NCI-H748 treated with DMSO at 0.1 percent for 48 hours (cell line): ENCODE results near the gene ERG.

Experiments
- DNase-seq: peaks from one replicate; lab custom pipeline; 2025; lab: John Stamatoyannopoulos, UW

The ERG gene

DNA sequence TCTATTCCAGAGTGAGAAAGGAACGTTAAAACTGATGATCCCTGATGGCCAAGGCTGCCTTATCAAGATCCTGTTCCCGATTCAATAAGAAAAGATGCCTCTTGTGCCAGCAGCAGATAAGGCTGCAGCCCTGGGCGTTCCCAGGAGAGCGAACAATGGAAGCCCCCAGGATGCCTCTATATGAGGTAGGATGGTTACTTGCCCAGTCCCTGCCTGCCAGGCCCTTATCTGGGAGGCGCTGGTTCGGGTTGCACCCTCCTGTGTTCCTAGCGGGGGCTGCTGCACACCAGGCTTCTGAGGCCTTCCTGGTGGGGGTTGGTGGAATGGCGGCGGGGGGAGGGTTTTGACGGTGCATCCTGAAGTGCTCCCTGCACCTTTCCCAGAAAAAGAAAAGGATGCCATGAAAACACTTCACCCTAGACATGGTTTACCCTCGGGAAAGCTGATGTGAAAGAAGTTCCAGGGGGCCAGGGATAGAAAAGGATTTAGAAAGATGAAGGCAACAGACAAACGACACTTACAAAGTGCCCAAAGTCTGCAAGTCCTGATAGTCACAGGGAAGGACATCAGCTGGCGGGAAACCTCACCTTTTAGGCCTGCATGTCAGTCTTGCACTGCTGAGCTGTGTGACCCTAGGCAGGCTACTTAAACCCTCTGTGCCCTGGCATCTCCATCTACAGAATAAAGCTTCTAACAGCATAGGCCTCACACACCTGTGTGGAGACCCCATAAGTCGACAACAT is 141.2 kb downstream of the ERG start:
- no peak for DNase-seq

DNA sequence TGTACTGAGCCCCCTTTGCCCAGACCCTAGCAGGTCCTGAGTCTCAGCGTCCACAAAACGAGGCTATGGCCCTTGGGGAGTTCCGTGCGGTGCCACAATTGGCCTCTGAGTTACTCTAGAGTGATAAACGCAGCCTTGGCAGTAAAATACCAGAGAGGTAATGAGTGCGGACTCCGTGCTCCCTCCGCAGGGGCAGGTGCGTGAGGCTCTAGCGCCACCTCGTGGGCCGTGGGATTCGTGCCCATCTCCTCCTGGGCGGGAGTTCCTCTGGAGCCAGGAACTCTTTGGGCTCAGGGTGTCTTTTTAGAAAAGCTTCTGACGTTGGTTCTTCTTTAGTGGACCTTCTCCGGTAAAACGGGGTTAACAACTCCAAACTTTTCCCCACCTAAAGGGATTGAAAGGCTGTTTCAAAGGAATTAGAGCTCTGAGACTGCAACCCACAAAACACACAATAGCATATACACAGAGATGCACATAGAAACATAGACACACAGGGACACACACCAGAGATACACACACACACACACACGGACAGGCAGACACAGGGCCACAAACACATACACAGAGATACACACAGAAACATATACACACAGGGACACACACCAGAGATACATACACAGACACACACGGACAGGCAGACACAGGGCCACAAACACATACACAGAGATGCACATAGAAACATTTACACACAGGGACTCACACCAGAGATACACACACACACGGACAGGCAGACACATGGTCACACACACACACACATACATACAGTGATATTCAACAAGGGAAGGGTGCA is 142.1 kb downstream of the ERG start:
- DNase-seq: peak; percentile 56

DNA sequence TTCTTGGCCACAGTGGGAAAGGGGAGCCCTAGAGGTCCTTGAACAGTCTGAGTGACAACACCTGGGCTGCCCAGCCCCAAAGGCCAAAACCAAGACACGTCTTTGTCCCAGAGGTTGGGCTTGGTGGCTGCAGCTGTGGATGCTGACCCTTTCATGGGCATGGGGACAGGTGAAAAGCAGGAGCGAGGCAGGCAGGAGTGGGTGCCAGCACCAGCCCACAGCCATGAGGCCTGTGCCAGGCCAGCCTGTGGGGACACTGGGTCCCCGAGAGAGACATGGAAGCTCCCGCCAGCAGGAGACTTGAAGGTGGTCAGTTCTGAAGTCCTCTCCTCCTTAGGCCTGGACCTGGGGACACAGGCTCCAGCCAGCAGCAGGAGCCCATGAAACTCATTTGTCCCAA is 142.9 kb downstream of the ERG start:
- no peak for DNase-seq

DNA sequence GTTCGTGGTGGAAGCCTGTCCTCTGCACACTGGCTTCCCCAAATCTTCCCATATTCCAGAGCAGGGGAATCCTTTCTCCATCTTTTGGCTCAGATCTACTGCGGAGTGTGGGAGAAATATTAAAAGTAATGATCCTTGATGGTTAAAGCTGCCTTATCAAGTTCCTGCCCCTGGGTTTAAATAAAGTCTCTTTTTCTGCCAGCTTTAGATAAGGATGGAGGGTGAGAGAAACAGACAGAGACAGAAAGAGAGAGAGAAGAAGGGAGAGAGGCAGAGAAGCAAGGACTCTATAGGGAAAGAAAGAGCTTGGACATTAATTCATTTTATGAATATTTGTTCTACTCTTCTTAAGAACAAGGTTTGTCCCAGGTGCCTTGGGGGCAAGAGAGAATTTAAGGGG is 143.5 kb downstream of the ERG start:
- DNase-seq: no peak

DNA sequence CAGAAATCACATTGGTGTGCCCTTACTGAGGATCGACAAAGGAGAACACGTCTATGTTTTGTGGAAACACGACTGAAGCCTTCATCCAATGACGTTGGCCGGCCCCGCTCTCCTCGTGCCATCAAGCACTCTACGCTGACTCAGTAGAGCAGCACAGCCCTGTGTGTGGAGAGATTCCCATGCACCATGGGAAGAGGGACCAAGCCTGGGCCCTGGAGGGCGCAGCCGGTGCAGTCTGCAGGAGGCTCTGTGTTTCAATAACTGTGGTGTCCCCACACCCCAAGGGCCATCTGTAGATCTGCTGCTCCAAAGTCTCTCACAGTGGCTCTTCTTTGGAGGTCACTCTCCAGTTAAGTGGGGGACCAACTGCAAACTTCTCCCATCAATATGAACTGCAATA is 144.0 kb downstream of the ERG start:
- no peak for DNase-seq

DNA sequence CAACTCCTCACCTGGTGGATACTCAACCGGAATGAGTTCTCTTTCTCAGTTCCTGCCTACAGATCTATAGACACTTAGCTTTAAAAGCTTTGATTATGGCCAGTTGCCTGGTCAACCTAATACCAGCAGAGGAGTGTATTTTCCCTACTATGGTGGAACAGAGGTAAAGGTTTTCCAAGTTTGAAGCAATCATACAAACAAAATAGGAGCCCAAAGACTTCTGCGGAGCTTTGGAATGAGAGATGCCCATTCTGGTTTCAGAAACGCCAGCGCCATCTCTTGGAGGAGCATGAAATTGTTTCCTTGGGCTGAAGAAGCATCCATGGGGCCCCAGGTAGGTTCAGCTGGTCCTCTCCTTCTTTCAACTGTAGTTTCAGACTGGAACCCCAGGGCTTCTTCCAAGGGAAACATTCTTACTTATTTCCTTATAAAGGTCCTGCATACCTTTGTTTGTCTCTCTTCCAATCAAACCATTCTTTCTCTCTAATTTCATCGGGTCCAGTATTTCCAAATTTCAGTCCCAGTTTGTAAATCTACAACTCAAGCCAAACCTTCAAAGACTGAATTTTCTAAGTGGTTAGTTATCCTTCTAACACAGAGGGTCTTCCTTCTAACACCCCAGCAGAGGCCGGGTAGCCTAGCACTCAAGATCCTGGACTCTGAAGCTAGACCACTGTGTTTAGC is 145.6 kb downstream of the ERG start:
- peak; percentile 43 for DNase-seq

DNA sequence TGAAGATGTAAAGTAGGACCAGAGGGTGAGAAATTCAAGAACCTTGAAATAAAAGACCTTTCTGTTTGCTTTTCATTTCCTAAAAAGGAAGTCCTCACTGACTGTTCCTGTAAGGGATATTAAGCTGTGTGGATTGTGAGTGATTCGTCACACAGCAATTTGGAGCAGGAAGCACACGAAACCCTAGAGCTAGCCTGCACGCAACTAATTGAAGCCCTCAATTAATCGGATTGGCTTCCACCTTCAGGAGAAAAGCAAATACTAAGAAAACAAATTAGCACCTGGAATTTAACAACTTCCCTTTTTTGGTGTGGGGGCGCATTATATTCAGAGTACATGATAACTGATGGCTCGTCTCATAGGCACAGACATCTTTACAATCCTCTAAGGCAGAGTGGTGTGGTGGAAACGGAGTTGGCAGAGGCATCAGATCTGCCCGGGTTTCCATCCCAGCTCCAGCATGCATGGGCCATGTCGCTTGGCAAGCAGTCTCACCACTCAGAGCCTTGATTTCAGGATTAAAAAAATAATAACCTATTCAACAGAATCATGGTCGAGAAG is 146.2 kb downstream of the ERG start:
- peak; percentile 41 for DNase-seq

DNA sequence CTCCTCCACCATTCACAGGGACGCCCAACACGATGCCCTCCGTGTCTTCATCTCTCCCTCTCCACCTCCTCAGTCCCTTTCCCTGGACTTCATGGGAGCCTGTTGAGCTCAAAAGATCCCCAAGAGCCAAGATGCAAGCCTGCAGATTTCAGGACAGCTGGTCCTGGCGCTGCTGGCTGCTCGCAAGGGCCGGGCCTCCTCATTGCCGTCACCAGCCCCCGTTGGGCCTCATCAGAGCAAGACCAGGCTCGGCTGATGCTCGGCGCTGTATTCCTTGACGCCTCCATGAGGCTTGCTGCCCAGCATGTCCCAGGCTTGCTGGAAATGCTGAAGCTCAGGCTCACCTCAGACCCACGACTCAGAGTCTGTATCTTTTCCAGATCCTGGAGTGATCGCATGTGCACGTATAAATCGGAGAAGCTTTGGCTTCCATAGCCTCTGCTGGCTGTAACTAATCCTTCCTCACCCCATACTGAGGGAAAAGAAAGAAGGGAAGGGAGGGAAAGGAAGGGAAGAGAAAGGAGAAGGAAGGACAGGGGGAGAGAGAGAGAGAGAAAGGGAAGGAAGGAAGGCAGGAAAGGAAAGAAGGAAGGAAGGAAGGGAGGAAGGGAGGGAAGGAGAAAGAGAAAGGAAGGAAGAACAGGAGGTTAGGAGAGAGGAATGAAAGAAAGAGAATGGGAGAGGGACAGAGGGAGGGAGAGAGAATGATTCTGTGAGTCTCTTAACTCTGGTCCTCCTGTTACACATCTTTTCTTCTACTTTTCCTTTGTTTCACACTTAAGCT is 146.9 kb downstream of the ERG start:
- no peak for DNase-seq

DNA sequence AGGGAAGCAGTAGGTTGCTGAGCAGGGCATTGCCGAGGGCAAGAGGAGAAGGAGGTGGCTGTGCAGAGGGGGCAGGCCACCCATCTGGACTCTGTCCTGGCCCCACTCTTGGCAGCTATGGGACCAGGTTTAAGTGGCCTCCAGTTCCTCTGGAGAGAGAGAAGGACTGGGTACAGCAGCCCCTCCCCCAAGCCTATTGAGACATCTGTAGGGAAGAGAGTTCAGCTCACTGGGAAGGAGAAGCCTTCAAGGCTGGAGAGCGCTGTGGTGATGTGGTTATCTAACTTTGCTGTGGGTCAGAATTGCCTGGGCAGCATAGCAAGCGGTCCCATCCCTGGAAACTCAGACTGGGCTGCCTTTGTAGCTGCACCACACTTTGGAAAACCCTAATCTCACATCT is 147.6 kb downstream of the ERG start:
- no peak for DNase-seq

DNA sequence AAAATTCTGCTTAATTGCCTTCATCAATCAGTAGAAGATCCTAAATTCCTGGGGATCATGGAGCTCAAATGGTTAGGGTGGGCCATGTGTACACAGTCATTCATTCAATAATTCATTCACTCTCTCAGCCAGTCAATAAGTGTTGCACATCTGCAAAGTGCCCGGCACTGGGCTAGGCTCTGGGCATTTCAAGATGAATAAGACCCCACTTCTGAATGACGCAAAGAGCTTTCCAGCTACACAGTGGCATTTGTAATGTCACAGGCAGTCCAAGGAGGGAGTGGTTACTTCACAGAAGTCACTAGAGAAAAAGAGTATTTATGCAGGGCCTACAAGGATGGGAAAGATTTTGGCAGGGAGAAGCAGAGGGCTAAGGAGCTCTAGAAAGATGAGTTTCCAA is 148.3 kb downstream of the ERG start:
- no peak for DNase-seq

DNA sequence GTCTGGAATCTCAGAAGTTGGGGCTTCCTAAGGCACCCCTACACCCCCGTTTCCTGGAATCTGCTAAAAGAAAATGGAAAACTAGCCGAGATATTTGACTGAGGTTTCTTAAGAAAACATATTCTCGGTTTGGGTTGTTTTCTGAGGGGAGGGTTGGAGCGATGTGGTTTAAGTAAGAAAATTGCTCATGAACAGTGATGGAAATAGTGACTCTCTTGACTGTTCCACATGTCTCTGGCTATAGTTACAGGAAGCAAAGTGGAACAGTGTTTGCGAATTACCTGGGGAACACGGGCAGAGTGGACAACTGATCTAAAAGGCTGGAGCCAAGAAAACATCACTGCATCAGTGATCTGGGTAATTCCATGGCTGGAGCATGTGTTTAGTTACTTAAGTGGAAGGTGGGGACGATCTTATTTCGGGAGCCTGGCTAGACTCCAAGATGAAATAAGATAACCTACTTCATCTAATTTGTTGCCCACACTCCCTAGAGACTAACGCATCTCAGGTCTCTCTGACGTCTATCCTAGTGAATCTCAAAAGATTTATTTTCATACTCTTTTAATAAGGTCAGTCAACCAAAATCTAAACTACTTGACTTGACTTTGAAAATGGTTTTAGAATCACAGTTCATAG is 149.0 kb downstream of the ERG start:
- DNase-seq: no peak

DNA sequence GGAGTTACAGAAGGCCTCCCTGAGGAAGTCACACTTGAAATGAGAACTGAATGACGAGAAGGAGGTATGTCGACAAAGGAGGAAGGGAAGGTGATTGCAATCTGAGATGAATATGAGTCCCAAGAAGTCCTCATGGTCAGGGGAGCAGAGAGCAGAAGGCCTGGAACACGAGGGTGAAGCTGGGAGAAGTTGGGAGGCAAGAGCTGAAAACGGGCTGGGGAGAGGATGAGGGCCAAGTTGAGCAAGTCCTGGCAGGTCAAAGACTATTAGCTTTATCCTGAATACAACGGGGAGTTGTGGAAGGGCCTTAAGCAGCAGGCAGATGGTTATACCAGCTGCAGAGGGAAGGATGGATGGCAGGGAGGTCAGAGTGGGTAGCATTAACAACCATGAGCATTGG is 152.0 kb downstream of the ERG start:
- DNase-seq: no peak

DNA sequence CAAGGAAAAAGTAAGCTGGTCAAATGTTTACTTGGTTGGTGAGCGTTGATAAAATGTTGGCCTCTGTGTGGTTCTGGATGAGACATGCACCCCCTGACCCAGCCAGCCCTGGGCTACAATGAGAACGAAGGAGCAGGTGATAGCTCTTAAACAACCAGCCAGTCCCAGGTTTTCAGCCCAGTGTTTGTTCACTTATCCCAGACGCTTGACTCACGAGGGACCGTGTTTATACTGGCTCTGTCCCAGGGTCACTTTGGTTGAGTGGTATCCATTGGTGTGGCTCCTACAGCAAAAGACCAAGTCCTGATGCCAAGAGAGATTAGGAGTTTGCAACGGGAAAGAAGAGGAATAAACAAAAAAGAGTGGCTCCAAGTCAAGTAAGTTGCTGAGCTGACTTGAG is 154.6 kb downstream of the ERG start:
- DNase-seq: peak; percentile 6

DNA sequence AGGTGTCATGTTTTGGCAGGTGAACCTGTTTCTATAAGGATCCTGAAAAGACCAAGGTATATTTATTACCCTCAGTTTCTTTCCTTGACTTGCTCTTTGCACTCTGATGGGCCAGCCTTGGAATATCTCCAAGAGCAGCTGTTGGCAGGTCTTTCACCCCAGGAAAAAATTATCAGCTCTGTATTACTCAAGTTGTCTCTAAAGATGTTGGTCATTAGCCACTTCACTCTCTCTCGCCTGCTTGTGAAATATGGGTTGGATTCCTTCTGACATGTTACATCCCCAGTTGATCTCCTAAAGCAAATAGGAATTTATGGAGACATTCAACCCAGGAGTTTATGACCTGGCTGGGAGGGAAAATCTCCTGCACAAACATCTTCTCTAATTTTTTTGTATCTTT is 155.5 kb downstream of the ERG start:
- DNase-seq: no peak

DNA sequence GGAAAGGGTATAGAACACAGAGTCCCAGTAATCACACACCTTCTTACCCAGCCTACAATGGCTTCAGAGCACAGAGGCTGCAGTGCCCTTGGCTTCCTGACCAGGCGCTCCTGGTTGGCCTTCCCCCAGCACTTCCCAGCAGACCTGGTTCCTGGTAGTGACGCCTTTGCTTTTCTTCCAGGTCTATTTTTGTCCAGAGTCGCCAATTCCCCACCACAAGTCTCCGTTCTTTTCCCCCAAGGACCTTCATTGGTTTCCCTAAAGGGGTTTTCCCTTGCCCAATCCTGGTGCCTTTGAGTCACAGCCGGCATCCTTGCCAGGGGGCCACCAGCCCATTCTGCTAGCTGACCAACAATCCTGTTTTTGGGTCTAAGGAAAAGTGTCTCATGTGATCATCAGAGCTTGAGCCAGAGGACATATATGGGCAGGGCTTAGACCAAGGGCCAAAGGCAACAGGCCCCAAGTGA is 156.7 kb downstream of the ERG start:
- DNase-seq: no peak

DNA sequence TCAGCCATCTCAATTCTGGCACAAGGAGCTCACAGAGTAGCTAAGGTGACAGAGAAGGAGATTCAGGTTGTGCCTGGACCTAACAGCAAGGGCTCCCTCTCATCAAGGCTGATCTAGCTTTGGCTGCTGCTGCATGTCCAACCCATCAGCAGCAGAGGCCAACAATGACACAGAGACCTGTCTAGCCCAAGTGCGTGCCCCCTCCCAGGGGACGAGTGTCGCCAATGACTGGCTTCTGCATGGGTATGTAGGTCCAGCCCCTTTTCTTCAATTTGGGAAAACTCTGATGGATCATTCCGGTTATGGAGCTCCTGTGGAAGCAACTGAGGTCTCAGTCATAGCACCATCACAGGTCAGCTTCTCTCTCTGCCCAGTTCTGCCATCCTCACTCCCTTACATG is 158.1 kb downstream of the ERG start:
- no peak for DNase-seq

DNA sequence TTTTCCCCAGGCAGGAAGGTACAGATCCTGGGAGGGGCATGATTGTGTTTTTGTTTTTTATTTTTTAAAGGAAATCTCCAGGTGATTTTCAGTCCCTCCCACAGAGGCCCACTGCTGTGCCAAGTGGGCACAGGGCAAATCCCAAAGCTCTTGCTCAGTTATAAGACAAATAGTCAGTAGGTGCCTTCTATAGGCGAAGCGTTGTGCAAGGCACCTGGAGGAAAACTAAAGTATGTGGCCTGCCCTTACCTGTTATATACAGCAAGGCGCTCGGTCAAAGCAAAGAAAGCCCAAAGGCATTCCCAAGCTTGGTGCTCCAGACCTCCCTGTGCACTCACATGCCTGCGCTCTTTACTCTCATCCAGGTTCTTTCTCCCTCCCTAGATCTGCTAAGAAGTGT is 160.5 kb downstream of the ERG start:
- no peak for DNase-seq

DNA sequence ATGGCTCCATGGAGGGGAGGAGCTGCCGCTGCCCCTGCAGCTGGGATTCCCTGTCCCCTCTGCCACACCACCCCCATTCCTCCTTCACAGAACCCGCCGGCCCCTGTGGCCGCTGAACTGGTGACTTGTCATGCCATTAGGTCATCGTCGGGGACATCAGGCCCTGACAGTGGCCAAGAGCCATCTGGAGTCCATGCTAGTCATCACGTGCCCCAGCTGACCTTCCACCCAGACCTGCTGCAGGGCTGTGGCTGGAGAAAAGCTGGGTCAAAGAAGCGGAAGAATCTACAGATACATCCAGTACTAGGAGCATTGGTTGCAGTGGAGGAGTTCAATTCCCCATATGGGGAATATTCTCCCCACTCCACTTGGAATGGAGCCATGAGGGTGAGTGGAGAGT is 163.4 kb downstream of the ERG start:
- no peak for DNase-seq

DNA sequence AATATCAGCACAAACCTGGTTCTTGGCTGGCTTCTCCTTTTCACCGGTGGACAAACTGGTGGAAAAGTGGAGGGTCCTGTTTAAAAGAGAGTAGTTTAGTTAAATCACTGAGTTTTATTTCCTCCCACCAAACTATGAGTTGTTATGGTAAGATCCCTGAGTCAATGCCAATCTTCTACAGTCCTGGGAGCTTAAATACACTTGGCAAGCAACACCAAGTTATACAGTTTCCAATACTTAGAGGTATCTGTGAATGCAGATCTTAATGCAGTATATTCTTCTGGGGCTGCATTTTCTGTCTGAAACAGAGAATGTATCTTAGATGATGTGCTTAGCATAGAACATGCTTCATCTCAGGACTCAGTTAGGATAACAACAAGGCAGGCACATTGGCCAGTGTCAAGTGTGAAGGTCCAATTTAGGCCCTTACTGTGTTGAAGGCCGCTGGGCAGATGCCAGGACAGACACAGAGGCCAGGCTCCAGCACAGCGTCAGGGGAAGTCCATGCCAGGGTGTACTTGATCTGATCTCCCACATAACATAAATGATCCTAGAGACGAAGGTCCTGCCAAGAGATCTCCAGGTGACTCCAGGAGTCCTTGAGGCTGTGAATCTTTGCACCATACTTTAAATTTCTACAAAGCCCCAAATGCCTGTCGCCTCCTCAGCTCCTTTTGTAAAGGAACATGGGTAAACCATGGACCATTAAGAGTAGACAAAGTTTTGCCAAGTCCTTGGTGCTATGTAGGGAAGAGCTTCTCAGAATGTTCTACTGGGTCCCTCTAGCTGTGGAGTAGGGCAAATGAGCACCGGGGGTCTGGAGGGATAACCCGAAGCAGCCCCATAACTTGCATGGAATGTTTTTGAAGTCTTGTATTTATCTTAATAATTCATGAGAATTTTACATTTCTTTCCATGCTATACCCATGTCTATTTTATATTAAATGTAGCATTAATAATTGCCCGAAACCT is 164.7 kb downstream of the ERG start:
- DNase-seq: no peak

DNA sequence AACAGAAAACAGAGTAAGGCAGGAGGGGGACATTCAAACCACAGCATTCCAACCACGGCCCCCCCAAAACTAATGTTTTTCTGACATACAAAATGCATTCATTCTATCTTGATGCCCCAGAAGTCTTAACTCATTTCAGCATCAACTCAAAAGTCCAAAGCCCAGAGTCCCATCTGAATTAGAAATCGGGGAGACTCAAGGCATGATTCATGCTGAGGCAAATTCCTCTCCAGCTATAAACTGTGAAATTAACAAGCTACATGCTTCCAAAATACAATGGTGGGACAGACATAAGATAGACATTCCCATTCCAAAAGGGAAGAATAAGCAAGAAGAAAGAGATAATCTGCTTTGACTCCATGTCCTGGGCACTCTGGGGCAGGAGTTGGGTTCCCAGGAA is 167.6 kb downstream of the ERG start:
- DNase-seq: no peak
